Calu3 (cell line): ENCODE data around the gene SPDYE8. TPM values are rescaled to one million over a fixed set of nuclear protein-coding genes. Genes with fewer than 3 reads are reported as not detected.
"Not testable (repeated sequence)": the region's sequence is repeated elsewhere in the genome, so short reads cannot be mapped to it uniquely, and the experiment has no call there.

Experiments used
- BruUV-seq: library from RNA; stranded (reverse); fragments of 400-500 nt; replicated peaks from 2 replicates; lab custom pipeline; 2021; lab: Mats Ljungman, UMichigan
- CTCF ChIA-PET: fragments of 300-600 bp; sonication (Branson Sonifier 250); formaldehyde crosslinking; loops from one replicate; lab custom pipeline; 2022; ENCODE audit warnings: antibody characterized with exemption; lab: Charles Lee
- DNase-seq: peaks from one replicate; pipeline ENCODE4 v3.0.0; 2022
- H3K27ac Mint-ChIP-seq: one replicate; pipeline ENCODE4 v1.8.0; 2022; ENCODE audit warnings: mixed read lengths; ENCODE audit not compliant: unreplicated experiment
- H3K27me3 Mint-ChIP-seq: one replicate; pipeline ENCODE4 v1.8.0; 2022; ENCODE audit warnings: mixed read lengths; ENCODE audit not compliant: unreplicated experiment
- H3K36me3 Mint-ChIP-seq: one replicate; pipeline ENCODE4 v1.8.0; 2022; ENCODE audit warnings: mild to moderate bottlenecking, moderate library complexity, mixed read lengths; ENCODE audit not compliant: insufficient read depth, unreplicated experiment
- H3K4me1 Mint-ChIP-seq: one replicate; pipeline ENCODE4 v1.8.0; 2022; ENCODE audit warnings: mild to moderate bottlenecking, low read depth, mixed read lengths; ENCODE audit not compliant: unreplicated experiment
- H3K4me3 Mint-ChIP-seq: one replicate; pipeline ENCODE4 v1.8.0; 2022; ENCODE audit warnings: mild to moderate bottlenecking, low read depth, moderate library complexity, mixed read lengths; ENCODE audit not compliant: unreplicated experiment
- H3K9me3 Mint-ChIP-seq: one replicate; pipeline ENCODE4 v1.8.0; 2022; ENCODE audit warnings: low read depth, mixed read lengths; ENCODE audit not compliant: unreplicated experiment
- intact Hi-C: fragments of 100-400 bp; cut with micrococcal nuclease; formaldehyde crosslinking; loops from one replicate; pipeline ENCODE4 v1.10.0; 2022; ENCODE audit not compliant: unreplicated experiment
- total RNA-seq: library from RNA; stranded (reverse); gene quantifications from 2 replicates; pipeline ENCODE4 v1.2.3, GENCODE V29; 2022

SPDYE8 gene
- total RNA-seq, 1 experiment from 2014 or later, result not detected

GRCh38 chr7:72982084-72982483 lies 47.5 kb downstream of the SPDYE8 start:
- H3K4me3 Mint-ChIP-seq, CTCF ChIA-PET, H3K4me1 Mint-ChIP-seq, H3K27ac Mint-ChIP-seq, H3K9me3 Mint-ChIP-seq, H3K27me3 Mint-ChIP-seq, intact Hi-C loops, DNase-seq, H3K36me3 Mint-ChIP-seq, BruUV-seq: not testable (repeated sequence)

DNA sequence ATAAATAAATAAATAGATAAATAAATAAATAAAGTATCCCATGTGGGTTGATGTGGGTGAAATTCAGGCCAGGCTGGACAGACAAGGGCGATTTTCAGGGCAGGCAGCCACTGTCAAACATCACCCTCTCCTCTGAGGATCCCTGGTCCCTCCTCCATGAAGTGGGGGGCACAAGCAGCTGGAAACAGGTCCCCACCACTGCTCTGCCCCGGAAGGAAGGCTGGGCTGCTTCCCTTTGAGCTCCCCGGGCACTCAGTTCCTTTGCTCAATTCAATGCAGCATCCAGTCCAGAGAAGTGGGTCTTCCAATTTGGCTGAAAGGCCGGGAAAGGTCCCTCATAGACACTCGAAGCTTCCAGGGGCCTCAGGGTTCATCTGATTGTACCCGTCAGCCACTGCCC lies 49.2 kb downstream of the SPDYE8 start:
- BruUV-seq, H3K27me3 Mint-ChIP-seq, H3K36me3 Mint-ChIP-seq, DNase-seq, H3K9me3 Mint-ChIP-seq, H3K4me1 Mint-ChIP-seq, H3K27ac Mint-ChIP-seq, CTCF ChIA-PET, intact Hi-C loops, H3K4me3 Mint-ChIP-seq: not testable (repeated sequence)

DNA sequence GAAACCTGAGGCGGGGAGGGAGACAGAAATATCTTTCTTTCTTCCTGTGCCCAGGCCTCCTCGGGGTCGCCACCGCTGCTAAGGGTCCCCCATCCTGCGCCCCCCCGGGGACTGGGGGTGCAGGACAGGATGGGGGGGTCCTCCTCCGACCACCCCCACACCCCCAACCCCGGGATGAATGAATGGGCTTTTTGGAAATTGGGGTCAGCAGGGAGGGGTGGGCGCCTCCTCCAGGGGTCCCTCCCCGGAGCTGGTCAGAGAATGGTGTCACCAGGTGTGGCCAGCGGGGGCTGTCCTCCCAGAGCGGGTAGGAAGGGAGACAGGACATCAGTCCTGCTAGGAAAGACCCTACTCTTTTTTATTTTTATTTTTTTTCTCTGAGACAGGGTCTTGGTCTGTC lies 53.1 kb downstream of the SPDYE8 start:
- not testable (repeated sequence) for H3K4me1 Mint-ChIP-seq

GRCh38 chr7:72975656-72976286 lies 53.8 kb downstream of the SPDYE8 start:
- BruUV-seq, H3K27ac Mint-ChIP-seq, DNase-seq, H3K9me3 Mint-ChIP-seq, H3K4me3 Mint-ChIP-seq, H3K36me3 Mint-ChIP-seq, H3K4me1 Mint-ChIP-seq, H3K27me3 Mint-ChIP-seq, CTCF ChIA-PET, intact Hi-C loops: not testable (repeated sequence)

More for the DNA sequence above, 53.1 kb downstream of the SPDYE8 start:
- H3K36me3 Mint-ChIP-seq, H3K9me3 Mint-ChIP-seq, H3K4me3 Mint-ChIP-seq, H3K27ac Mint-ChIP-seq, BruUV-seq, CTCF ChIA-PET, H3K27me3 Mint-ChIP-seq, intact Hi-C loops, DNase-seq: not testable (repeated sequence)

DNA sequence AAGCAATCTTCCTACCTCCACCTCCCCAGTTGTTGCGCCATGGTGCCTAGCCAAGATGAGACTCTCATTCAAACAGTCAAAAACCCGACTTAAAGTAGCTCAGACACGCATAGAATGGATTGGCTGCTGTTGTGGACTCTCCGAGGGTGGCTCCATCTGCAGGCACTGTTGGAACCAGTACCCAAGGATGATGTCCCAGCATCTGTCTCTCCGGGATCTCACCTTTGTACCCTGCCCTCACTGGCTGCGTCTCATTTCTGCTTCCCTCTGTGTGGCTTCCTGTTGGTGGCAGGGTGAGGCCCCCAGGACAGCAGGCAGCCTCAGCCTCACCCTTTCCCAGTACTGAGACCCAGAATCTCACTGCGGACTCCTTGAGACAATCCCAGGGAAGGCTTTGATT lies 54.8 kb downstream of the SPDYE8 start:
- BruUV-seq, H3K27me3 Mint-ChIP-seq, H3K36me3 Mint-ChIP-seq, CTCF ChIA-PET, DNase-seq, H3K27ac Mint-ChIP-seq, intact Hi-C loops, H3K4me1 Mint-ChIP-seq, H3K4me3 Mint-ChIP-seq, H3K9me3 Mint-ChIP-seq: not testable (repeated sequence)

GRCh38 chr7:72971505-72971904 lies 58.1 kb downstream of the SPDYE8 start:
- intact Hi-C loops, H3K4me3 Mint-ChIP-seq, H3K4me1 Mint-ChIP-seq, H3K27me3 Mint-ChIP-seq, DNase-seq, H3K36me3 Mint-ChIP-seq, H3K9me3 Mint-ChIP-seq, BruUV-seq, H3K27ac Mint-ChIP-seq, CTCF ChIA-PET: not testable (repeated sequence)

Other genes with a start within 250 kb of the SPDYE8 start
- gene TYW1B, start 201.6 kb downstream of the SPDYE8 start, total RNA-seq, result 1.7 and 2.4 TPM in 2 replicates
- 31.0 and 33.2 TPM in 2 replicates for gene POM121, start 104.7 kb downstream of the SPDYE8 start, total RNA-seq
- 0.33 TPM in 1 of 2 replicates, not detected in the other for gene TRIM74, start 60.3 kb downstream of the SPDYE8 start, total RNA-seq
- gene SPDYE11, start 28.1 kb upstream of the SPDYE8 start, total RNA-seq, result not detected in 2 replicates
- not detected in 2 replicates for gene SPDYE9, start 56.3 kb upstream of the SPDYE8 start, total RNA-seq